Measurements from ENCODE around the gene URGCP.
"Not testable (repeated sequence)": the region's sequence is repeated elsewhere in the genome, so short reads cannot be mapped to it uniquely, and the experiment has no call there.

URGCP gene

DNA sequence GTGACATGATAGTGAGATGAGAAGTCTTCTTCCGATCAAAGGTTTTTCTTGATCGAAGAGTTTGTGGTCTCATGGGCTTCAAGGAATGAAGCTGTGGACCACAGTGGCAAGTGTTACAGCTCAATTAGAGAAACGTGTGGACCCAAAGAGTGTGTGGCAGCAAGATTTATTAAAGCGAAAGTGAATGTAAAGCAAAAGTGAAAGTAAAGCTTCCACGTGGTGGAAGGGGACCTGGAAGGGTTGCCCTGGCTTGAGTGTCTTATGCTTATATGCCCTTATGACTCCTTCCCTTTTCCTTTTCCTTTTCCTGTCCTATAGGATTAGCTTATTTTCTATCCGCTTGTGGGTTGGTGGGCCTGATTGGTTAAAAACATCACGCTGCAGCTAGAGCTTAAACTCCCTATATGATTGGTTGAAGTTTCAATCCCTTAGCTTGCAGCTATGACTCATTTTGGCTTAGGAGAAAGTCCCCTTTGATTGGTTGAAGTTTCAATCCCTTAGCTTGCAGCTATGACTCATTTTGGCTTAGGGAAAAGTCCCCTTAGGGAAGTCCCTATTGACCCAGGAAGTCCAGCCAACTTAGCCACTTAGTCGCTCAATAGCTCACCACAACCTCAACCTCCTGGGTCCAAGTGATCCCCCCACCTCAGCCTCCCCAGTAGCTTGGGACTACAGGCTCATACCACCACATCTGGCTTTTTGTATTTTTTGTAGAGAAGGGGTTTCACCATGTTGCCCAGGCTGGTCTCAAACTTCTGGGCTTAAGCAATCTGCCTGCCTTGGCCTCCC is 71.7 kb downstream of the URGCP start:
- peak in 1 of 2 donors; percentile 33 for DNase-seq (ENCODE audit: low read depth in 2 of 2)

DNA sequence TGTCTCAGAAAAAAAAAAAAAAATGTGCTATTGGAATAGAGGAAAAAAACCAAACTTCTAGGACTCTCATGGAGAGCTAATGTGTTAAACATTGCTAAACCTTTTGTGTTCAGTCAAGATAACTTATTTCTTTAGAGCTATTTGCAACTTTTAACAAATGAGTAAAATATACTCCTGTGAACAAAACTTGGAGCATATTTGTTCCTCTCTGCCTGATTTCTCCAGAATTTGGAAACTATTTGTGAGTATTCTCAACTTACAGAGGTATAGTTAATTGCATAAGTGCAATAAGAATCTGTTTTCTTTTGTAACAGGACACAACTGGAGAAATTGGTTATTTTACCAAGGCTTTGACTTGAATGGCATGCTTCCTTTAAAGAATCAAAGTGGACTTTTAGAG is 75.5 kb downstream of the URGCP start:
- DNase-seq (ENCODE audit: low read depth in 2 of 2) = not testable (repeated sequence)
